GM12878 (cell line): ENCODE results near the gene SLC9A8. TPM values are rescaled to one million over a fixed set of nuclear protein-coding genes. Genes with fewer than 3 reads are reported as not detected.

ENCODE experiments used
- ATAC-seq: fragments of 200-7000 bp; cut with Tn5 transposase; 3 replicates; pipeline ENCODE4 v1.9.1; 2020; ENCODE audit warnings: mild to moderate bottlenecking, moderate library complexity
- BruUV-seq: library from RNA; stranded (reverse); fragments of 400-500 nt; replicated peaks from 2 replicates; lab custom pipeline; 2021; lab: Mats Ljungman, UMichigan
- CTCF ChIA-PET: fragments of 300-600 bp; sonication (Branson Sonifier 250); formaldehyde crosslinking; extraction: SDS; loops from one replicate; lab custom pipeline; 2021; ENCODE audit warnings: inconsistent platforms; lab: Yijun Ruan, JAX
- POLR2A ChIA-PET: fragments of 350-600 bp; formaldehyde crosslinking; extraction: SDS; loops from one replicate; lab custom pipeline; 2021; ENCODE audit warnings: inconsistent platforms; lab: Charles Lee
- RAD21 ChIA-PET: fragments of 300-600 bp; sonication (Branson Sonifier 250); formaldehyde crosslinking; loops from one replicate; lab custom pipeline; 2023; ENCODE audit warnings: antibody characterized with exemption; ENCODE audit not compliant: unreplicated experiment; lab: Charles Lee
- SMC1A ChIA-PET: fragments of 300-600 bp; sonication (Branson Sonifier 250); formaldehyde crosslinking; loops from one replicate; lab custom pipeline; 2023; ENCODE audit not compliant: unreplicated experiment, uncharacterized antibody; lab: Charles Lee
- DNase-seq: peaks from one replicate; pipeline ENCODE4 v3.0.0-alpha.2; 2011; ENCODE audit warnings: low read depth, low spot score
- FAIRE-seq: peaks from 3 replicates; lab custom pipeline; 2011; peaks lifted over from hg19 to GRCh38; lab: Jason Lieb, UNC
- H2AFZ ChIP-seq: 2 replicates; pipeline ENCODE4 v1.6.0; 2011; ENCODE audit warnings: low read depth, low read length, control low read depth; ENCODE audit not compliant: control insufficient read depth
- H3K27ac ChIP-seq: 2 replicates; pipeline ENCODE4 v1.5.1; 2011; ENCODE audit warnings: control low read depth; ENCODE audit not compliant: control insufficient read depth, insufficient read depth
- H3K27me3 ChIP-seq, 2 experiments: replicated peaks in 1 of 2; 2 replicates each; pipeline versions ENCODE4 v1.6.0 to v1.6.1; 2011; ENCODE audit warnings: low read length in 1 of 2; ENCODE audit not compliant: control insufficient read depth in 2 of 2, insufficient read depth in 2 of 2
- H3K36me3 ChIP-seq, 2 experiments: 2 replicates each; pipeline ENCODE4 v1.5.1; 2011; ENCODE audit warnings: low read length in 1 of 2; ENCODE audit not compliant: control insufficient read depth in 2 of 2, insufficient read depth in 2 of 2
- H3K4me1 ChIP-seq: 2 replicates; pipeline ENCODE4 v1.6.1; 2011; ENCODE audit warnings: mild to moderate bottlenecking, low read length, moderate library complexity, mixed read lengths; ENCODE audit not compliant: control insufficient read depth, insufficient read depth
- H3K4me2 ChIP-seq: 2 replicates; pipeline ENCODE4 v1.6.0; 2011; ENCODE audit warnings: control low read depth; ENCODE audit not compliant: control insufficient read depth, insufficient read depth
- H3K4me3 ChIP-seq: fragments of 200-600 bp; sonication (generic); 2 replicates; pipeline ENCODE4 v1.5.1; 2016
- H3K79me2 ChIP-seq: 2 replicates; pipeline ENCODE4 v1.6.0; 2011; ENCODE audit warnings: low read length; ENCODE audit not compliant: control insufficient read depth, insufficient read depth
- H3K9ac ChIP-seq: 2 replicates; pipeline ENCODE4 v1.8.0; 2011; ENCODE audit warnings: low read length, control low read depth, mixed read lengths; ENCODE audit not compliant: control insufficient read depth, insufficient read depth
- H3K9me3 ChIP-seq: replicated peaks from 3 replicates; pipeline ENCODE4 v1.5.1; 2011; ENCODE audit warnings: mild to moderate bottlenecking, low read length; ENCODE audit not compliant: control insufficient read depth, insufficient read depth
- H4K20me1 ChIP-seq: 2 replicates; pipeline ENCODE4 v1.6.0; 2011; ENCODE audit not compliant: control insufficient read depth, insufficient read depth
- CBX3 ChIP-seq: fragments of 200-600 bp; sonication (generic); IDR thresholded peaks from 2 replicates; pipeline ENCODE4 v1.6.1; 2016; ENCODE audit warnings: low read depth, borderline replicate concordance
- CTCF ChIP-seq, 3 experiments: IDR thresholded peaks in 2 of 3; conservative IDR thresholded peaks in 1 of 3; 2 replicates each; pipeline ENCODE4 v1.5.1; 2011; ENCODE audit warnings: low read depth in 3 of 3, low read length in 3 of 3, mild to moderate bottlenecking in 3 of 3, control low read depth in 2 of 3, moderate library complexity in 2 of 3, inconsistent platforms in 1 of 3, mixed read lengths in 1 of 3; ENCODE audit not compliant: control insufficient read depth in 2 of 3, insufficient read depth in 1 of 3; ENCODE audit errors: extremely low read depth in 1 of 3
- DPF2 ChIP-seq: fragments of 450-650 bp; IDR thresholded peaks from 2 replicates; pipeline ENCODE4 v1.6.1; 2017; ENCODE audit warnings: mild to moderate bottlenecking
- EED ChIP-seq: sonication (generic); IDR thresholded peaks from 2 replicates; pipeline ENCODE4 v1.6.1; 2016; ENCODE audit warnings: antibody characterized with exemption, low read depth
- IKZF1 ChIP-seq: fragments of 450-650 bp; conservative IDR thresholded peaks from 2 replicates; pipeline ENCODE4 v1.6.1; 2017; ENCODE audit warnings: antibody characterized with exemption, mild to moderate bottlenecking
- IRF4 ChIP-seq: IDR thresholded peaks from 2 replicates; pipeline ENCODE4 v1.6.1; 2011; ENCODE audit warnings: low read depth, low read length
- JUNB ChIP-seq: IDR thresholded peaks from 2 replicates; pipeline ENCODE4 v1.6.1; 2016; ENCODE audit warnings: antibody characterized with exemption, mild to moderate bottlenecking
- JUND ChIP-seq: IDR thresholded peaks from 2 replicates; pipeline ENCODE4 v1.6.1; 2012; ENCODE audit warnings: low read depth, mild to moderate bottlenecking, low read length, improper control_type of control experiment, moderate library complexity
- KLF5 ChIP-seq: fragments of 450-650 bp; IDR thresholded peaks from 2 replicates; pipeline ENCODE4 v1.6.1; 2014; ENCODE audit warnings: mild to moderate bottlenecking; ENCODE audit not compliant: partially characterized antibody
- MAX ChIP-seq: IDR thresholded peaks from 2 replicates; pipeline ENCODE4 v1.6.1; 2012; ENCODE audit warnings: low read depth, low read length, improper control_type of control experiment
- MXI1 ChIP-seq: fragments of 150-350 bp; IDR thresholded peaks from 2 replicates; pipeline ENCODE4 v1.6.1; 2011; ENCODE audit warnings: low read depth, mild to moderate bottlenecking, inconsistent platforms, low read length, improper control_type of control experiment
- REST ChIP-seq: IDR thresholded peaks from 2 replicates; pipeline ENCODE4 v1.6.1; 2012; ENCODE audit warnings: mild to moderate bottlenecking, low read depth, low read length
- RFX5 ChIP-seq: IDR thresholded peaks from 2 replicates; pipeline ENCODE4 v1.6.1; 2011; ENCODE audit warnings: low read depth, low read length, improper control_type of control experiment
- SRF ChIP-seq, 2 experiments: IDR thresholded peaks; 2 replicates each; pipeline ENCODE4 v1.6.1; 2011; ENCODE audit warnings: low read depth in 2 of 2, low read length in 2 of 2, mild to moderate bottlenecking in 1 of 2, moderate library complexity in 1 of 2
- YY1 ChIP-seq: IDR thresholded peaks from 2 replicates; pipeline ENCODE4 v1.6.1; 2011; ENCODE audit warnings: low read depth, mild to moderate bottlenecking, low read length
- ZNF217 ChIP-seq: fragments of 450-650 bp; IDR thresholded peaks from 2 replicates; pipeline ENCODE4 v1.6.1; 2017; ENCODE audit warnings: antibody characterized with exemption, mild to moderate bottlenecking
- ZNF384 ChIP-seq: IDR thresholded peaks from 2 replicates; pipeline ENCODE4 v1.6.1; 2012; ENCODE audit warnings: low read depth, mild to moderate bottlenecking, low read length, improper control_type of control experiment, borderline replicate concordance
- WGBS: methylation state at CpG from one replicate; pipeline ENCODE4 v1.1.6; 2016; ENCODE audit warnings: low lambda C conversion rate; ENCODE audit not compliant: insufficient replicate concordance, insufficient coverage; ENCODE audit errors: missing lambda C conversion rate; 5-methylcytosine and 5-hydroxymethylcytosine counted together
- in situ Hi-C: fragments of 300-500 bp; cut with MboI; formaldehyde crosslinking; loops from 9 replicates; pipeline ENCODE4 v1.14.3; 2018; ENCODE audit warnings: mixed read lengths
- intact Hi-C: fragments of 100-400 bp; cut with micrococcal nuclease; formaldehyde crosslinking; loops from one replicate; pipeline ENCODE4 v1.14.2; 2022; ENCODE audit not compliant: unreplicated experiment
- polyA plus RNA-seq, 11 experiments: library from polyadenylated mRNA; depleted of rRNA in 4 of 11; unstranded in 6 of 11; stranded (reverse) in 5 of 11; fragments of >200 nt; fragmentation: Nextera tagmentation in 4 of 11; fragmentation: Illumina TruSeq in 1 of 11; extraction: Ambion mirVana in 4 of 11; extraction: Trizol in 1 of 11; gene quantifications; 1 replicate in 1 of 11; 2 replicates in 10 of 11; pipeline versions ENCODE4 v1.2.1 to v1.2.3, GENCODE V29; 2011 to 2016; ENCODE audit warnings: inconsistent platforms in 2 of 11, missing spikeins in 2 of 11, low read depth in 1 of 11
- total RNA-seq, 4 experiments: library from RNA; depleted of rRNA in 3 of 4; stranded (reverse); fragments of >200 nt in 3 of 4; fragmentation: Illumina TruSeq in 1 of 4; extraction: Trizol in 1 of 4; gene quantifications; 2 replicates each; pipeline versions ENCODE4 v1.2.1 to v1.2.3, GENCODE V29; 2013 to 2021

Gene SLC9A8
- total and polyA plus RNA-seq, 10 of the 15 experiments (the other 5 are each of a cell fraction or from before 2014, with no cell fraction given), result 0.40 to 15.5 (median 6.5) TPM

- TF ChIP-seq CTCF (IDR thresholded peaks at IDR 0.05 in 2 of 3, conservative IDR thresholded peaks at IDR 0.05 in 1 of 3; ENCODE audit: control insufficient read depth in 2 of 3, extremely low read depth in 1 of 3, insufficient read depth in 1 of 3, low read depth in 3 of 3, low read length in 3 of 3), result no peak
These were observed 80.8 kb downstream of the SLC9A8 start (continued) for GRCh38 chr20:49893242-49894072.

- ATAC-seq (peak; percentile 81), DNase-seq (peak; percentile 40), FAIRE-seq (peak; percentile 86)
- intact Hi-C loops (no loop called here), in situ Hi-C loops (no loop called here)
- peak overlapping the region; percentile 92 for H3K4me2 ChIP-seq
- peak overlapping the region; percentile 73 for H3K27ac ChIP-seq
- H3K36me3 ChIP-seq, result peaks cover 0 to 6% of the 10 kb centered on the region in 2 experiments; a peak in 2 of 4 replicates
- no TSS peak for BruUV-seq
- no peaks in the 10 kb centered on the region for H3K79me2 ChIP-seq
- 1% methylated on average over 6 of the region's 6 CpGs for WGBS
- H3K4me3 ChIP-seq, result 0 out of 2 replicates have a peak overlapping the region, but pooled peaks have one; percentile 0
- ChIA-PET CTCF (interaction anchor here (1.3 kb wide), 2 partner anchors 283 to 286 kb away, joined by 3 to 5 read pairs; no protein-coding TSS in a partner anchor), POLR2A (no interaction called here), SMC1A (interaction anchor here (0.6 to 1.6 kb wide), 3 partner anchors 17 to 366 kb away, joined by 3 to 4 read pairs (median 4); no protein-coding TSS in a partner anchor), RAD21 (no interaction called here)
- H3K9ac ChIP-seq, result peak overlapping the region; percentile 51
- H3K9me3 ChIP-seq, result no peaks in the 10 kb centered on the region
- no peaks in the 10 kb centered on the region for H3K27me3 ChIP-seq
- peaks cover 23% of the 10 kb centered on the region for H3K4me1 ChIP-seq
- peak overlapping the region; percentile 65 for H2AFZ ChIP-seq
- H4K20me1 ChIP-seq, result no peaks in the 10 kb centered on the region
- TF ChIP-seq JUND (peak; percentile 43; the same call in 1 of the 2 replicates), YY1 (no peak), EED (no peak), MXI1 (no peak), SRF (IDR thresholded peaks at IDR 0.05; ENCODE audit: low read depth in 2 of 2, low read length in 2 of 2) (peak; percentile 26 to 69; a peak in 2 of 4 replicates), KLF5 (no peak), MAX (no peak), REST (no peak), JUNB (peak; percentile 91), CBX3 (no peak), ZNF384 (no peak), RFX5 (no peak), DPF2 (peak; percentile 21; the same call in 1 of the 2 replicates), IKZF1 (0 out of 2 replicates have a peak, but pooled peaks have one; percentile 31), IRF4 (peak; percentile 19; the same call in 1 of the 2 replicates), ZNF217 (0 out of 2 replicates have a peak, but pooled peaks have one; percentile 23)
These were observed 81.4 kb downstream of the SLC9A8 start for GRCh38 chr20:49894073-49894470.
